ENCODE measurements around the gene RAMACL. TPM values are rescaled to one million over a fixed set of nuclear protein-coding genes. Genes with fewer than 3 reads are reported as not detected.

RAMACL gene
- total RNA-seq, 1 donor from 2014 or later, result not detected

GRCh38 chr6:166565084-166565967 lies 21.2 kb downstream of the RAMACL start:
- intact Hi-C loops (cut with DNase I), result no loop called here
- Histone ChIP-seq H3K9me3 (no peaks in the 10 kb centered on the region), H3K27ac (peak overlapping the region; percentile 66), H3K27me3 (no peaks in the 10 kb centered on the region), H3K36me3 (no peaks in the 10 kb centered on the region), H3K4me1 (peaks cover 0 to 6% of the 10 kb centered on the region in 2 donors), H3K4me3 (peak overlapping the region in 1 of 2 donors; percentile 26)
- TF ChIP-seq CTCF (IDR thresholded peaks at IDR 0.05), result no peak
- no peak for DNase-seq (ENCODE audit: low spot score in 2 of 2)

- intact Hi-C loops (cut with DNase I), result no loop called here
- no peak overlapping the region for H3K4me3 ChIP-seq
Measured at GRCh38 chr6:166563805-166564204, 22.7 kb downstream of the RAMACL start.

GRCh38 chr6:166563200-166563599 lies 23.3 kb downstream of the RAMACL start:
- Histone ChIP-seq H3K4me3 (no peak overlapping the region), H3K4me1 (peaks cover 0 to 6% of the 10 kb centered on the region in 2 donors), H3K9me3 (no peaks in the 10 kb centered on the region), H3K27me3 (no peaks in the 10 kb centered on the region), H3K27ac (no peak overlapping the region), H3K36me3 (no peaks in the 10 kb centered on the region)
- DNase-seq (ENCODE audit: low spot score in 2 of 2), result no peak
- TF ChIP-seq CTCF (IDR thresholded peaks at IDR 0.05), result no peak
- intact Hi-C loops (cut with DNase I), result no loop called here

More at GRCh38 chr6:166563805-166564204, 22.7 kb downstream of the RAMACL start:
- Histone ChIP-seq H3K36me3 (no peaks in the 10 kb centered on the region), H3K4me1 (peaks cover 0 to 6% of the 10 kb centered on the region in 2 donors), H3K9me3 (no peaks in the 10 kb centered on the region), H3K27me3 (no peaks in the 10 kb centered on the region), H3K27ac (no peak overlapping the region)
- no peak for TF ChIP-seq CTCF (IDR thresholded peaks at IDR 0.05)
- no peak for DNase-seq (ENCODE audit: low spot score in 2 of 2)

- H3K27ac ChIP-seq, result no peak overlapping the region
- H3K36me3 ChIP-seq, result no peaks in the 10 kb centered on the region
- no peaks in the 10 kb centered on the region for H3K27me3 ChIP-seq
- no peak for DNase-seq (ENCODE audit: low spot score in 2 of 2)
- intact Hi-C loops (cut with DNase I), result no loop called here
- TF ChIP-seq CTCF (IDR thresholded peaks at IDR 0.05), result no peak
- H3K4me1 ChIP-seq, result peaks cover 0 to 6% of the 10 kb centered on the region in 2 donors
- no peak overlapping the region for H3K4me3 ChIP-seq
- H3K9me3 ChIP-seq, result no peaks in the 10 kb centered on the region
Measured at GRCh38 chr6:166562726-166563125, 23.8 kb downstream of the RAMACL start.

- TF ChIP-seq CTCF (IDR thresholded peaks at IDR 0.05), result no peak
- intact Hi-C loops (cut with DNase I), result no loop called here
- H3K36me3 ChIP-seq, result no peaks in the 10 kb centered on the region
- H3K27ac ChIP-seq, result no peak overlapping the region
- DNase-seq (ENCODE audit: low spot score in 2 of 2), result no peak
- H3K9me3 ChIP-seq, result no peaks in the 10 kb centered on the region
- H3K27me3 ChIP-seq, result no peaks in the 10 kb centered on the region
- peaks cover 4 to 12% of the 10 kb centered on the region in 2 donors for H3K4me1 ChIP-seq
- H3K4me3 ChIP-seq, result no peak overlapping the region
Measured at GRCh38 chr6:166561771-166562359, 24.6 kb downstream of the RAMACL start.
